Measurements from ENCODE around the gene IGBP1.
A peak's percentile ranks its signal among the peaks of the same experiment; 100 is the strongest.
"Not testable (repeated sequence)": the region's sequence is repeated elsewhere in the genome, so short reads cannot be mapped to it uniquely, and the experiment has no call there.

IGBP1 gene

GRCh38 chrX:70133303-70134115, at the start of gene IGBP1:
Gene IGBP1, plus strand, starts transcription at chrX:70133447. Its CDS starts 501 bp downstream, at chrX:70133948.
- peak; percentile 74 for DNase-seq

GRCh38 chrX:70084592-70085240, 48.5 kb upstream of the IGBP1 start:
- DNase-seq = no peak

- DNase-seq = no peak
Measured at GRCh38 chrX:70087857-70088630, 45.2 kb upstream of the IGBP1 start.

GRCh38 chrX:70088751-70089150, 44.5 kb upstream of the IGBP1 start:
- DNase-seq = no peak

- DNase-seq = no peak
Measured at GRCh38 chrX:70089604-70090297, 43.5 kb upstream of the IGBP1 start.

- no peak for DNase-seq
Measured at GRCh38 chrX:70092247-70092646, 41.0 kb upstream of the IGBP1 start.

GRCh38 chrX:70096052-70096451, 37.2 kb upstream of the IGBP1 start:
- DNase-seq = no peak

GRCh38 chrX:70105229-70105628, 28.0 kb upstream of the IGBP1 start:
- DNase-seq = no peak

GRCh38 chrX:70111436-70112026, 21.7 kb upstream of the IGBP1 start:
- DNase-seq = not testable (repeated sequence)

GRCh38 chrX:70117738-70118137, 15.5 kb upstream of the IGBP1 start:
- DNase-seq = no peak

GRCh38 chrX:70123014-70123413, 10.2 kb upstream of the IGBP1 start:
- not testable (repeated sequence) for DNase-seq

- no peak for DNase-seq
Measured at GRCh38 chrX:70124678-70125077, 8.6 kb upstream of the IGBP1 start.

- DNase-seq = no peak
Measured at GRCh38 chrX:70128071-70128470, 5.2 kb upstream of the IGBP1 start.

GRCh38 chrX:70129816-70130215, 3.4 kb upstream of the IGBP1 start:
- no peak for DNase-seq

- DNase-seq = no peak
Measured at GRCh38 chrX:70132224-70132623, 1.0 kb upstream of the IGBP1 start.

GRCh38 chrX:70132877-70133302, 357 bp upstream of the IGBP1 start:
- no peak for DNase-seq

GRCh38 chrX:70134116-70134477, 850 bp downstream of the IGBP1 start:
- no peak for DNase-seq

GRCh38 chrX:70138622-70139021, 5.4 kb downstream of the IGBP1 start:
- DNase-seq = no peak

- no peak for DNase-seq
Measured at GRCh38 chrX:70139736-70140135, 6.5 kb downstream of the IGBP1 start.

- no peak for DNase-seq
Measured at GRCh38 chrX:70141373-70141772, 8.1 kb downstream of the IGBP1 start.

GRCh38 chrX:70166601-70167590, 33.6 kb downstream of the IGBP1 start:
- DNase-seq = no peak
